ENCODE results near the gene ZNF311.
"Not testable (repeated sequence)": the region's sequence is repeated elsewhere in the genome, so short reads cannot be mapped to it uniquely, and the experiment has no call there.

DNA sequence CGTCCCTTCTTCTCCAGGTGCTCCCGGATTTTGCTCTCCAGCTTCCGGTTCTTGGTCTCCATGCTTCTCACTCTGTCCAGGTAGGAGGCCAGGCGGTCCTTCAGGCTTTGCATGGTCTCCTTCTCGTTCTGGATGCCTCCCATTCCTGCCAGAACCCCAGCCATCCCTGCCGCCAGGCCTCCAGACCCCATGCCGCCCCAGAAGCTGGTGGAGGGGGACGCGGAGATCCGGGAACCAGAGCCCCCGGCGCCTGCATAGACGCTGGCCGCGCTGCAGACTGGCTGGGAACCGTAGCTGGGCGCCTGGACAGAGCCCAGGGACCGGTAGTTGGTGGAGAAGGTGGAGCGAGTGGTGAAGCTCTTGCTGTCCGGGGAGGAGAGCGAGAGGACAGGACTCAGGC lies 35.1 kb downstream of the ZNF311 start:
- TF ChIP-seq MYC (IDR thresholded peaks at IDR 0.05; ENCODE audit: borderline replicate concordance, low read length); RAD21 (conservative IDR thresholded peaks at IDR 0.05 in 1 of 2, IDR thresholded peaks at IDR 0.05 in 1 of 2); RNF2 (IDR thresholded peaks at IDR 0.05; ENCODE audit: borderline replicate concordance, low read depth): not testable (repeated sequence)
